ENCODE data around the gene TMEM217.
"Not testable (repeated sequence)": the region's sequence is repeated elsewhere in the genome, so short reads cannot be mapped to it uniquely, and the experiment has no call there.

GRCh38 chr6:37185949-37186720 is 71.8 kb downstream of the TMEM217 start:
- TF ChIP-seq FOXM1 (IDR thresholded peaks at IDR 0.05; ENCODE audit: borderline replicate concordance); SP1 (IDR thresholded peaks at IDR 0.05); SUZ12 (IDR thresholded peaks at IDR 0.05); FOXK2 (IDR thresholded peaks at IDR 0.05); NFRKB (IDR thresholded peaks at IDR 0.05); TARDBP (IDR thresholded peaks at IDR 0.05); LEF1 (IDR thresholded peaks at IDR 0.05; ENCODE audit: borderline replicate concordance); ARNT (IDR thresholded peaks at IDR 0.05); ELF4 (IDR thresholded peaks at IDR 0.05); ZNF384 (IDR thresholded peaks at IDR 0.05): not testable (repeated sequence)

All from HEK293T (cell line).